Embryonic facial prominence (tissue), 1 donor: Measurements from ENCODE around the gene EHMT1.

Source experiments
- DNase-seq: peaks from one replicate; pipeline ENCODE4 v3.0.0-alpha.2; 2016; ENCODE audit errors: extremely low spot score

EHMT1 gene

GRCh38 chr9:137741330-137741729 lies 122.5 kb downstream of the EHMT1 start:
- DNase-seq, result no peak

- DNase-seq, result no peak
These were observed 123.9 kb downstream of the EHMT1 start for GRCh38 chr9:137742698-137743097.

DNA sequence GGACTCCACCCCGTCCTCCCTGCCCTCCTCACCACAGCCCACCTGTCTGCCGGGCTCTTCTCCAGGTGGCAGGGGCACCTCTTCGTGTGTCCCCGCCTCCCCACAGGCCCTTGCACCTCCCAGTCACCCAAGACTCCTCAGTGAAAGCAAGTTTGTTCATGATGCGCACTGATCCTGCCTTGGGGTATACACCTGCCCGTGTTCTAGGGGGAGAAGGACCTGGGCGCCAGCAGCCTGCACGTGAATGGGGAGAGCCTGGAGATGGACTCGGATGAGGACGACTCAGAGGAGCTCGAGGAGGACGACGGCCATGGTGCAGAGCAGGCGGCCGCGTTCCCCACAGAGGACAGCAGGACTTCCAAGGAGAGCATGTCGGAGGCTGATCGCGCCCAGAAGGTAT lies 124.9 kb downstream of the EHMT1 start:
- DNase-seq, result no peak

DNA sequence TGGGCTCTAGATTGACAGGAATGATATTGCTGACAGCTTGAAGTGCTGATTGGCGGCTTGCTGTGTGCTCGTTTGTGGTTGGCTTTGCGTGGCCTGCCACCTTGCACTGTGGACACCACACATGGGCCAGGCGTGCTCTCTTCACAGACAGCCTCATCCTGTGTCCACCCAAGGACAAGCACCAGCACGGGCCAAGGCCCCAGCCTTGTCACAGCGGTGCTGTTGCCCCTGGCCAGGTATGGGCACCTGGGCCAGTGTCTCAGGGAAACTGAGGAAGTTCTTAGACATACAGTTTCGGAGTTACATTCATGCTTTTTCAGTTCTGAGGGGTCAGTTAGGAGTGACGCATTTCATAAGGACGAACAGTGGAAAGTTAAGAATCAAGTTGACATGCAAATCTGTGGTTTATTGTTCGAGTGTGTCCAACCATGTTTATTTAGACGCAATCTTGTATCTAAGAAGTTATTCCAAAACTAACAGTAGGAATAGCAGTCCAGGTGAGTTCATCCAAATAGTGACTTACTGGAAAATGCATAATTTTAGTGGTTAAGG lies 125.9 kb downstream of the EHMT1 start:
- DNase-seq, result no peak

GRCh38 chr9:137745541-137745991 lies 126.8 kb downstream of the EHMT1 start:
- DNase-seq, result no peak

- DNase-seq, result no peak
These were observed 129.5 kb downstream of the EHMT1 start for GRCh38 chr9:137748311-137748710.

- no peak for DNase-seq
These were observed 129.9 kb downstream of the EHMT1 start for GRCh38 chr9:137748741-137749140.

- DNase-seq, result no peak
These were observed 130.7 kb downstream of the EHMT1 start for GRCh38 chr9:137749511-137749910.

DNA sequence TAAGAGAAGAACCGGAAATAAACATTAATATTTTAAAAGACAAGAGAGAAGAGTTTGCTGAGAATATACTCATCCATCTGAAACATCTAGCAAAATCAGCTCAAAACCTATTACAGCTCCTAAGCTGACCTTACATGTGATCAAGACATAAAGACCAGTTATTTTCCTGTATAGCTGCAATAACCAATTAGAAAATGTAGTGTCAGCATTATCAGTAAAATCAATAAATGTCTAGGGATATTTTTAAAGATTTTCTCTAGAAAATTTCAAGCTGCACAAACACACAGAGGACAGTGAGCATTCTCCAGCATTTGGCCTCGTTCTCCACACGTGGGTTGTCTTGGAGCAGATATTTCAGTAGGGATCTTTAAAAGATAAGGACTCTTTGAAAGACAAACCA lies 131.2 kb downstream of the EHMT1 start:
- DNase-seq, result no peak

GRCh38 chr9:137750566-137750965 lies 131.8 kb downstream of the EHMT1 start:
- DNase-seq, result no peak

DNA sequence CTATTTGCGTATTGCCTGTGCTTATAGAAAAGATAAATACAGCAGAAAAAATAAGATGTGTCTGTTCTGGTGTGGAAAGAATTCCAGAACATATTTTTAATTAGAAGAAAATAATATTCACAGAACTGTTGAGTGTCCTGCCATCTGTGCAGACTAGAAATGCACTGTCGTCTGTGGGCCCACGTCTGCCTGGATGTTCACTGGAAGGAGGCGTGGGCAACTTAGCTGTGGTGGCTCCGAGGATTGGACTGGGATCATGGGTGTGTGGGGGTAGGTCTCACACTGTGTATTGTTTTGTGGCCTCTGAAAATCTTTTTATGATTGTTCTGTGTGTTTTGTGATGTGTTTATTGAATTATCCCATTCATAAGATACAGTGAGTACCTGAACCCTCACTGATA lies 132.8 kb downstream of the EHMT1 start:
- DNase-seq, result no peak

GRCh38 chr9:137752426-137752825 lies 133.6 kb downstream of the EHMT1 start:
- no peak for DNase-seq

GRCh38 chr9:137753192-137753765 lies 134.5 kb downstream of the EHMT1 start:
- no peak for DNase-seq

DNA sequence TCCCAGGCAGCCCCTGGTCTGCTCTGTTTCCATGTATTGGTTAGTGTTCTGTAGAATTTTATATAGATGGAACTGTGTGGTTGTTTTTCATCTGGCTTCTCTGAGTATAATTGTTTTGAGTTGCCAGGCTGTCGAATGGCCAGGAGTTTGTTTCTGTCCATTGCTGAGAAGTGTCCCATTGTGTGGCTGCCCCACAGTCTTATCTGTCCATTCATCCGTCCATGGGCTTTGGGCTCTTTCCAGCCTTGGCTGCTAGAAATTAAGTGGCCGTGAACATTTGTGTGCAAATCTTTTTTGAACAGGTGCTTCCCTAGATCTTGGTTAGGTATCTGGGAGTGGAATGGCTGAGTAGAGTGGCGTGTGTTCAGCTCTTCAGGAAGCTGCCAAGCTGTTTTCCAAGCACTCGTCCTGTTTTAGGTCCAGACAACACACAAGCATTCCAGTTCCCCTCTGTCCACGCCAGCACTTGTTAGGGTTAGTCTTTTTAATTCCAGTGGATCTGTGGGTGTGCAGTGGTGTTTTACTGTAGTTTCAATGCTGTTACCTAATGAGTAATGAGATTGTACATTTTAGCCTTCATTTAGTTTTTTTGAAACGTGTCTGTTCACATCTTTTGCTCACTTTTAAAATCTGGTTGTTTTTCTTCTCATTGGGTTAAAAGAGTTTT lies 136.6 kb downstream of the EHMT1 start:
- no peak for DNase-seq

DNA sequence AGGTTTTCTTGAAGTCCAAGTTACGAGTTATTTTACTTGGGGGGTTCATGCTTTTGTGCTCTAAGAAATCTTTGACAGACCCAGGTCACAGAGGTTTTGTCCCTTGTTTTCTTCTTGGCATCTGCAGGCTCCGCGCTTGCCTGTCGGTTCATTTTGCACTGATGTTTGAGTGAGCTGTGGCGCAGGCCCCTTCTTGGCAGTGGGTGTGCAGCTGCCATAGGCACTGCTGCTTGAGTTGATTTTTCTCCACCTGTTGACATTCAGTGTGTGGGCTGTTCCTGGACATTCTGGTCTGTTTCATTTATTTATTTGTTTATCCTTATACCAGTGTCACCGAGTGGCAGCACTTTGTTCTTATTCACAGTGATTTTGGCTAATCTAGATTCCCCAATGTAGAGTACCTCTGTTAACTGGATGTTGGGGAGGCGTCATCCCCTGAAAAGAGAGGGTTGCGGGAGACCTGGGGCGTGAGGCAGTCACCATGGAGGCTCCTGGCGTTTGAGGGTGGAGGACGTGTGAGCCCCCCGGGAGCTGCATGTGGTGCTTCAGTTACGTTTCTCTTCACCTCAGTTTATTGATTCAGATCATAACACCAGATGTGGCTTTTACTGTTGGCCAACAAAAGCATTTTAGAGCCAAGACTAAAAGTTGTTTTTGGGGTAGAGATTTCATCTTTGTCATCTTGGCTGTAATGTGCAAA lies 137.4 kb downstream of the EHMT1 start:
- DNase-seq, result no peak

DNA sequence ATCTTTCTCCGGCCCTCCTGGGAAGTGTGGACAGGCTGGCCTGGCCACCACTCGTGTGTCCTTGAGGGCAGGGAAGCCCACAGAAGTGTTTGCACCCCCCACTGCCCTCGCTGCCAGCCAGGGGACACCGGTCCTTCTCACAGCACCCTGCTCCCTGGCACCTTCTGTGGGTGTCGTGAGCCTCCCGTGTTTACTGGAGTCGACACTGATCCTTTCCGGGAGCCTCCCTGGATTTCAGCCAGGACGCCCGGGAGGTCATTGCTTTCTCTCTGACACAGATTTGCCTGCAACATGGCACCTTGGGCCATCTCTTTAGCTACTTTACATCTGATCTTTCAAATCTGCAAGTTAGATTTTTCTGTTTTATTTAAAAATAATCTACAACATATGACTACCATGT lies 138.3 kb downstream of the EHMT1 start:
- no peak for DNase-seq

- no peak for DNase-seq
These were observed 138.8 kb downstream of the EHMT1 start for GRCh38 chr9:137757613-137758029.

- no peak for DNase-seq
These were observed 139.3 kb downstream of the EHMT1 start for GRCh38 chr9:137758067-137758466.

DNA sequence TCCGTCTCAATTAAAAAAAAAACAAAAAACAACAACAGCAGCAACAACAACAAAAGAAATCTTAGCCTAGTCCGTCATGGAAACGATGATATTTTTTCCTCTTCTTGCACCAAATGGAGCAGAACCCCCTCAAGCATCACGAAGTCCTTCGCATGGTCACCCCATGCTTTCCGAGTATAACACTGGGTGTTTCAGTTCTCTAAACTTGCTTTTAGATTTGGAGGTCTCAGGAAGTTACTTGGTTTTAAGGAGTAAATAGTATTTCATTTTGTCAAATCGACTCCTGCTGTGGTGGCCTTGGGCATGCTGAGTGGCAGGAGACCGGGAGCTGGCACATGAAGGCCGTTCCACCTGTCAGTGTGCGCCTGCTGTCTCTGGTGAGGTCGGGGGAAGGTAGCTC lies 140.3 kb downstream of the EHMT1 start:
- no peak for DNase-seq

GRCh38 chr9:137759649-137760321 lies 141.0 kb downstream of the EHMT1 start:
- DNase-seq, result no peak

- DNase-seq, result no peak
These were observed 141.6 kb downstream of the EHMT1 start for GRCh38 chr9:137760426-137760825.

GRCh38 chr9:137761032-137761431 lies 142.2 kb downstream of the EHMT1 start:
- no peak for DNase-seq
